ENCODE results near the gene STARD10. TPM values are rescaled to one million over a fixed set of nuclear protein-coding genes. Genes with fewer than 3 reads are reported as not detected.

Gene STARD10
- total RNA-seq, 1 donor from 2014 or later = 42.3 TPM

DNA sequence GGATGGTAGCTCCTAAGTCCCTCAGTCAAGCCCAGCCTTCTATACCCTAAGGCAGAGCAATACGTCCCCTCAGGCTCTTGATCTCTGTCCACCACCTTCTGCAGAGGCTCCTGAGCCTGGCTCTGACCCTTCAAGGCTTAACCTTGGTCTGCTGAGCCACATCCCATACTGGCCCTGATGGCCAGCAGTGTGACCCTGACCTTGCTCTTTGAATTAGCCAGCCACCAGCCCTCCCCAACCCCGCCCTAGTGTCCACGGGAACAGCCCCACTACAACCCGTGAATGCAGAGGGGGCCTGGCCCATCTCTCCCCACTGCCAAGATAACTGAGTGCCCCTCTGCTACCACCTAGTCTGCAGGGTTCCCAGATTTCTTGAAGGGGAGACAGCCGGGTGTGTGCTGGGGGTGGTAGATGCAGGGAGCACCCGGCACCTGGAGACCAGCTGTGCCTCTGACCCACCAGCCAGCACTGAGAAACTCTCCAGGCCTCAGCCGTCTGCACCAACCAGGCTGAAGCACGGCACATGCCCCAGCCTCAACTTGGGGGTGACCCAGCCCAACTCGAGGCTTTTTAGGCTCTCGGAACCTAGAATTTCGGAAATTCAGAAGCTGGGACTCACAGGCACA lies 47.8 kb downstream of the STARD10 start:
- no peak for DNase-seq (ENCODE audit: low read depth, low spot score)

DNA sequence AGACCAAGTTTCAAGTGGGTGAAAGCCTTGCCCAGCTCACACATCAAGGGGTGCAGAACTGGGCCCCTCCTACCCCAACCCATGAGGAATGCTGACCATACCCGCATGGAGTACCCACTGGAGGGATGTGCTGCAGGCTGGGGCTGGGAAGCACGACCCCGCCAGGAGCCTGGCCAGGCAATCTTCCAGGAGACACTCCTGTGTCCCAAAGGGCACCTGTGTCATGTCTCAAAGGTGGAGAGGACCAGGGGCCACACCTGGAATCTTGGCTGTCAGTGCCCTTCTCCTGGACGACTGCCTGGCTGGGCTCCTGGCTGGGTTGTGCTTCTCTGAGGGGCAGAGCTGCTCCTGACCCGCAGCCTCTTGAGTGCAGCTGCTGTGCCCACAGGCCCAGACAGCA lies 48.3 kb downstream of the STARD10 start:
- DNase-seq (ENCODE audit: low read depth, low spot score) = no peak

DNA sequence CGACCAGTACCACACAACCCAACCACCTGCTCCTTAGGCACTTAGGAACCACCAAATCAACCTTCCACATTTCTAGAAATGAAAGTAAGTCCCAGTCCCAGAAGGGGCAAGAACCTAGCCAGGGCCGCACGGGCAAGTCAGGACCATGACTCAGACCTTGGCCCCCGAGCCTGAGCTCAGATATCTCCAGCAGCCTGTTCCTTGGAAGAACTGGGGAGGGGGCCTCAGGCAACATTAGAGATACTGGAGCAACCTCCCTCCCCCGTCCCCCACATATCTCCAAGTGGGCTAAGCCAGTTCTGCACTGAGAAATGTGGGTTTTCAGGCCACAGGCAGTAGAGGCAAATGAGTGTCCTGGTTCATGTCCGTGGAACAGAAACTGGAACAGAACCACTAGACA lies 49.4 kb downstream of the STARD10 start:
- no peak for DNase-seq (ENCODE audit: low read depth, low spot score)

DNA sequence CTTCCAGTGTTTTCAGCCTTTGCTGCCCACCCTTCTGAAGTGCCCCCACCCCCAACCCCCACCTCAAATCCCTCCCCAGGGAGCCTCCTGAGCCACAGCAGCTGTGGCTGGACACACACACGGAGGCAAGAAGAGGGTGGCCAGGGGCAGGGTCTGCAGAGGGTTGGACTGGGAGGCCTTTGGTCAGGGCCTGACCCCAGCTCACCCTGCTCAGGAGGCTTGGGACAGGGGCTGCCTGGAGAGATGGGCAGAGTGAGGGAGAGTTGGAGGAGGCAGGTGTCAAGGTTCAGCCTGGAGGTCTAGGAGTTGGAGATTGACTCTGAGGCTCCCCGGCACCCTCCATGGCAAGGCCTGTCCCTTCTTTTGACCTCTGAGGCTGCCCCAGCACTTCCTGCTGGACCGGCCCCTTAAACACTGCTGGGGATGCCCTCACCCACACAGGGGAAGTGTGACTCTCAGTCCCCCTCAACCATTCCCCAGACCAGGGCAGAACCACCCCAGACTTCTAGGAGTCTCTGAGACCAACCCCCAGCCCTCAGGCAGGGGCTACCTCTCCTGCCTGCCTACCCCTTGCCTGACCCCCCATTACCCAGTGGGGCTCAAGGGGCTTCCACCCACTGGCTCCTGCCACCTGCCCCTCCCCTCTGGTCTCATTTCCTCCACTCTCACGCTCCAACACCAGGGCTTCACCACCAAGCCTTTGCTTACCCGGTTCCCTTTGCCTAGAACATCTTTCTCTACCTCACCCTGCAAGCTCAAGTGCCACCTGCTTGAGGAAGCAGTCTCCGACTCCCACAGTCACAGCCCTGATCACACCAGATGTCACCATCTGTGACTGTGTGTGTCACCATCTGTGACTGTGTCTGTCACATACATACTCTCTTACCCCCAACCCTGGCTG lies 50.3 kb downstream of the STARD10 start:
- no peak for DNase-seq (ENCODE audit: low read depth, low spot score)

DNA sequence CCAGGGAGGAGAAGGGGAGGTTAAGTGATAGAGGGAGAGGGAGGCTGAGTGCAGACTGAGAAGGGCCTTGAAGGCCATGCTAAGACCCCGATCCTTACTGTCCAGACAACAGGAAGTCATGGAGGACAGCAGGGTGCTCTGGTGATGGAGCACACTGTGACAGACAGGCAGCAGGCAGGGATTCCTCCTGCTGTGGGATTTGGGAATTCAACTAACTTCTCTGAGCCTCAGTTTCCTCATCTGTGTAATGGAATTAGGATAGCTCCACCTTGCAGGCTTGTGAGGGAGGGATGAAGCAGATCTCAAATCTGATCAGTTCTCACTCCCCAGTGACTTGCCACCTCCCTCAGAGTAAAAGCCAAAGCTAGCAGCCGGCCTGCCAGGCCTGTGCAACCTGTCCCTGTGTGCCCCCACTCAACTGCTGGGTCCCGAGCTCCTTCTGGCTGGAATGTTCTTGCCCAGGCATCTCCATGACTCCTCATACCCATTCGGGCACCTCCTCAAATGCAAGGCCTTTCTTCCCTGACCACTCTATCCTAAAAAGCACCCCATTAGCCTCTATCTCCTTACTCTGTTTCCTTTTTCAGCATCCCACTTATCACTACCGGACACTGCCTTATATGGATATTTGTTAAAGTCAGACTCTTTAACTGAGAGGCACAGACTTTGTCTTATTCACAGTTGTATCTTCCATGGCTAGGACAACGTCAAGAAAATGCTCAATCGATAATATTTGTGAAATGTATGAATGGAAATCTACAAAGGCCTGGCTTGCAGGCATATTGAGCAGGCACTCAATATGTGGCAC lies 51.1 kb downstream of the STARD10 start:
- no peak for DNase-seq (ENCODE audit: low read depth, low spot score)

DNA sequence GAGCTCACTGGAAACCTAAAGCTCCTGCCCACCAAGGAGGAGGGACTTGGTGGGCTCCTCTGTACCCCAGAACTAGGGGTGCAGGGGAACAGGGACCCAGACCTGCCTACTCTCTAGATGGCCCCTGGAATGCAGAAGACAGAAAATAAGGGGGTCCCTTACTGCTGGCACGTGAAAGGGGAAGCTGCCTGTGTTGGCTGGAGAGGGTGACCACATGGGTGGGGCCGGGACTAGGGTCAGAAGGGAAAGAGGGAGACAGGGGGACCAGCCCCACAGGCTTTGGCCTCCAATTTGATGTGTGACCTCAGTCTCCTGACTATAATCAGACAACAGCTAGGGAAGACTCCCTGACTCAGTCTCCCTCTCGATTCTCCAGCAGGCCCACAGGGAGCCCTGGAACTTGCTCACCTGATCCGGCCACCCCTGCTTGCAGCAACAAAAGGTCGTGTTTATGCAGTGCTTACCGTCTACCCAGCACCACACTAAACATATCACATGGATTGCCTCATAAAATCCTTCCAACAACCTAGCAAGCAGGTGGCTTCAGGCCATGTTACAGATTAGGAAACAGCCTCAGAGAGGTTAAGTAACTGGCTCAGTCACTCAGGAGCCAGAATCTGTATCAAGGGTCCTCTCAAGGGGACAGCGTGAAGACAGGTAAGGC lies 51.9 kb downstream of the STARD10 start:
- no peak for DNase-seq (ENCODE audit: low read depth, low spot score)

DNA sequence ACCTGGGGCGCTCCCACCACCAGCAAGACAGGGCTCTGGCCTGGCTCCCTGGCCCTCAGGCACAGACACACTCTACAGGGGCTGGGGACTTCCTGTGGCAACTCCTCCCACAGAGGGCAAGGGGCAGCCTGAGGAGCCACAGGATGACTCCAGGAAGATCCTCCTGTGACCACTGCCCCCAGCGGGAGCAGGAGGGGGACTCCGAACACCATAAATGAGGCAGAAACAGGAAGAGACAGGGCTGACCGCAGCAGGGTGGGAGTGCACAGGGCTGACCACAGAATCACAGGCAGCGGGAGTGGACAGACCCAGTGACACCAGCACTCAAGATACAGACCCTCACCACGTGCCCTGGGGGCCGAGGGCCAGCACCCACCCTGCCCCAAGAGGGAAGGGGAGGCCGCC lies 52.4 kb downstream of the STARD10 start:
- DNase-seq (ENCODE audit: low read depth, low spot score) = no peak

DNA sequence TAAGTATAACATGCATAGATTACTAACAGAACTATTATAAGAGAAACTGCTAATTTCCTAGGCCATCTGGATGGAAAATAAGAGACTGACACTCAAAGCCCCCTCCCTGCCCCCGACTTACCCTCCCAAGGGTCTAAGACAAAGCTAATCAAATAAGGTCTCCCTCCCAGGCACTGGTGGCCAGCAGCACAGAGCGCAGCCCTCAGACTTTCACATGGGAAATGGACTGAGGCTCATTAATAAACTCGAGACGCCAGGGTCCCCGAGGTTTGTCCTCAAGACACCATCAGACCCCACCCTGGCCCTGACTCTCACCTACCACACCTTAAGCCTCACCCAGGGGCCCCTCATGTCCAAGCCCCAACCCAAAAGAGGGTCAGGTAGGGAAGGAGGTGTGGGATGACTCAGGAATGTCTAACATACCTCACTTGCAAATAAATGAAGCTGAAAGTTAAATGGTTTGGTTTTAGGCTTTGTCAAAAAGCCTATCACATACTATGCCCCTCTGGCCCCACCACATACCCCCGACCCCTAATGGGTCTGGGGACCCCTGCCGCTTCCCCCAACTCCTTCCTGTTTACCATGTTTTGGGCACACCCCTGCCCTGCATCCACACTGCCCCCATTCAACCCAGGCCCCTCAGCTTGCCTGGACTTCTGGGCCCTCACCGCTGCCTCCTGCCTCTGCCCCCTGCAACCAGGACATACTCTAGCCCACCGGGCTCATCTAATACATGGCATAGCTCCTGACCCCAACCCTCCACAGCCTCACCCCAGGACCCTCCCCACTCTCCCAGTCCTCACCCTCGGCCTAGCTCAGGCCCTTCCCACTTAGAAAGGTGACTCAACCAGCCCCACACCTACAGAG lies 53.1 kb downstream of the STARD10 start:
- DNase-seq (ENCODE audit: low read depth, low spot score) = no peak

DNA sequence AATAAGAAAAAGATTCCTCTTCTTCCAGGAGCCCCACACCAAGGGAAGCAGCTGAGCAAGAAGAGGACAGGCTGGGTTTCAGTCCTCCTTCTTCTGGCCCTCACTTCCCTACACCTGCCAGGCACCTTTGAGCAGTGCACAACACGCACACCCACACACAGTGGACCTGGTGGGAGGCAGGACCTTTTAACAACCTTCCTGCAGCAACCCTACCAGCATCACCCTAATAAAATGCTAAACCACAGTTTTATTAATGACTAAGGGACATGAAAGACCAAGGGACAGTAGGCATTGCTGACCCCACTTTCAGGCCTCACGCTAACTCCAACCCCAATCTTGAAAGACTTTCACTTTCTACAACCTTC lies 53.8 kb downstream of the STARD10 start:
- no peak for DNase-seq (ENCODE audit: low read depth, low spot score)

DNA sequence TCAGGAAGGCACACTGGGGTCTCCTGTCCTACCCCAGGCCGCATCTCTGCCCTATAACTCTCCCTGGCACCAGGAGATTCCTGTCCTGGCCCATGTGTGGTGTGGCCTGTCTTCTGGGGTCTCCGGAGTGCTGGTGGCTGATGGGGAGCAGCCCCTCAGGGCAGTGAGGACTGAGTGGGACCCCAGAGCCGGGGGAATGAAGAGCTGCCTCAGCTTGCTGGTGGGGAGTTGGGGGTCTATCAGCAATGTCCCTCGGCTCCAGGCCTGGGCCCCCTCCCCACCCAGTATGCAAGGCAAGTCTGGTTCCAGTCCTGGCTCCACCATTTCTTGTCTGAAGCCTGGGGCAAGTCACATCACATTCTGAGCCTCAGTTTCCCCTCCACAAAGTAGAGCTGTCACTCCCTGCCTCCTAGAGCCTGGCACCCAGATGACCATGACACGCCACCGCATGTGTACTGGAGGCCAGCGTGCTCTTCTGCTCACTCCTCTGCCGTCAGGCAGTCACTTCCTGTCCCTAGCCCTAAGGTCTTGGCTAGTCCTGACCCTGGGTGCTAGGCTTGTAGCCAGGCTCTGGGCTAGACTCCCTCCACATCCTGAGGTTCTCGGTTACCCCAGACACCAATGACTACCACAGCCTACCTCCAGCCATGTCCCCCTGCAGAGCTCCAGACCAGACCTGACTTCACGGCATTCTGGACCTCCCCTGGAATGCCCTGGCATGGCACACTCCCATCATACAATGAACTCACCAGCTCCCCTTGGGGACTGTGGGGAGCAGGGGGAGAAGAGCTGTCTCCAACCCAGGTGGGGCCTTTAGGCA lies 54.4 kb downstream of the STARD10 start:
- DNase-seq (ENCODE audit: low read depth, low spot score) = no peak

DNA sequence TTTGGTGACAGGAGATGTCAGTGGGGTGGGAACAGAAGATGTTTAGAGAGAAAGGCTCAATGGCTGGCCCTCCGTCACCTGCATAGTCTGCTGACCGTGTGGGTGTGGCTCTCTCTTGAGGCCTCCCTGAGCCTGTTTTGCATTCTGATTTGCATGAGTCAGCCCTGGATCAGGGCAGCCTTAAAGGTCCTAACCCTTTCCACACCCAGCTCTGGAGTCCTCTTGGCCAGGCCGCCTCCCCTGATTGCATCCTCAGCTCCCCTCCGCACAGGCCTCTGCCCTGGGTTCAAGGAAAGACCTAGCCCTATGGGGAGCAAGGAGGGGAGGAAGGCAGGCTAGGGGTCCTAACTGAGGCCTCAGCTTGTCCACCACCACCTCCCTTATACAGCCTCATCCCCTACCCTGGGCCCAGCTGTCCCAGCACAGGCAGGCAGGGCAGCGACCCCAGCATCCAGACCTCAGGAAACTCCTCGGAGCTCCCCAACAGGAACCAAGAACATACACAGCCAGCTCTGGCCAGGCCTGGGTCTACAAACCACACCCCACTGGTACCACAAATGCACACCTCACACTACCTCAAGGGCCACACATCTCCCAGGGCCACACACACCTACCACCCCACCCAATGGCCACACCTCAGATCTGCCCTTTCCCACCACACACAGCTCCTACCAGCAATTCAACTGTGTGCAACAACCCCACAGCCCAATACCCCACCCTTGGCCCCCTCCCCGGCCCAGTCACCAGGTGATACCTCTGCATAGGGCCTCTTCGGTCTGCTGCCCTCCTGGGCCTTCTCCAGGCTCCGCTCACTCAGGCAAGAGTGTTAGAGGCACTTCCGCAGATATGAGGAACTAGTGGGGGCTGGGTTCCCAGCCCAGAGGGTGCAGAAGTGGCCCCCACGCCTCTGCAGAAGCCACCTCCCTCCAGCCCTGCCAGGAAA lies 55.4 kb downstream of the STARD10 start:
- no peak for DNase-seq (ENCODE audit: low read depth, low spot score)

DNA sequence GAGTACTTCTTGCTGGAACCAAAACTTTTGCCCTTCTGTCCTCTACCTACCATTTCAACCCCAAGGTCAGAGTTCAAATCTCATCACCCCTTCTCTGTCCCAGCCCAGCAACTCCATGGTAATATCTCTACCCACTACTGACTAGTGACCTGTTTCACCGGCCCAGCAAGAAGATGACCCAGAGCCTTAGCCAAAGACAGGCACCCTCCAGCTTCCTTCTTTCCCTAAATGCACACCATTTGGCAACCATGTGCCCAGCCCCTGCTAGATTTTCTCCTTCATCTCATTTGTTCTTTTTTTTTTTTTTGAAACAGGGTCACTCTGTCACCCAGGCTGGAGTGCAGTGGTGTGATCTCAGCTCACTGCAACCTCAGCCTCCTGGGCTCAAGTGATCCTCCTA lies 56.5 kb downstream of the STARD10 start:
- DNase-seq (ENCODE audit: low read depth, low spot score) = no peak

DNA sequence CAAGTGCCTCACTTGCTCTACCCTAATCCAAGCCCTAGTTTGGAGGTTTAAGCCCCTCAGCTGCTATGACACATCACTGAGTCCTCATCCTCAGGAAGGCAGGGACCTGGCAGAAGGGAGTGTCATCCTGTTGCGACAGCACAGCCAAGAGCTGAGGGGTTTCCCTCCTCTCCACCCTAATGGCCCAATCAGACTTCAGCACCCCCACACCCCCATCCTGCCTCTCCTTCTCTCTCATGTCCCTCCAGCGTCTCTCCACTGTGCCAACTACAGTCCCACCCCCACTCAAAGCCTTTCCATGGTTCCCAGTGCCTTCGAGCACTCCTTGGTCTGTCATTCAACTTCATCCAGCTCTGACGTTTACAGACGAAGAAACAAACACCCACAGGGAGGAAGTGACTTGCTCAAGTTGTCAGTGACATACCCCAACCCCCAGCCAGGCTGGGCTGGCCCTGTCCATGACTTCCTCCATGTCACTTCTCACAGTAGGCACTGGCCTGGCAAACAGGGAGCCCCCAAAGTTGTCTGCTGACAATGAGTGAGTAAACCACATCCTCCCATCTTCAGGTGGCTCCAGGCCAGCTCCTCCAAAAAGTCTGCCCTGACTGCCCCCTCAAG lies 57.3 kb downstream of the STARD10 start:
- DNase-seq (ENCODE audit: low read depth, low spot score) = no peak

DNA sequence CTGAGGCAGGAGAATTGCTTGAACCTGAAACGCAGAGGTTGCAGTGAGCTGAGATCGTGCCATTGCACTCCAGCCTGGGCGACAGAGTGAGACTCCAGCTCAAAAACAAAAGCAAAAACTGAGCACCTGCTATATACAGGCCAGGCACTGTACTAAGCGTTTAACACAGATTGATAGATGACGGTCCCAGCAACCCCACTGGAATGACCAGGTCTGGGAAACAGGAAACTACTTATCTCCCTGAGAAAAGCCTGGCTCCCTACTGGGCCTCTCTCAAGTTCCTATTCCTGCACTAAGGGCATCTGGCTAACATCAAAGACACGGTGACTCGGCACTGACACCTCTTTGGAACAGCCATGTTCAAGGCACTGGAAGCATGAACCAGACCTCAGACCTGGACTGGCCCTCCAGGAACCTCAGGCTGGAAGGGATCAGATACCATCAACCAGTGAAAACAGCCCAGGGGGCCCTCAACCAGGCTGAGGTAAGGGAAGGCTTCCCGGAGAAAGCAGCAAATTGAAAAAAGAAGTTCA lies 58.3 kb downstream of the STARD10 start:
- DNase-seq (ENCODE audit: low read depth, low spot score) = peak; percentile 50

DNA sequence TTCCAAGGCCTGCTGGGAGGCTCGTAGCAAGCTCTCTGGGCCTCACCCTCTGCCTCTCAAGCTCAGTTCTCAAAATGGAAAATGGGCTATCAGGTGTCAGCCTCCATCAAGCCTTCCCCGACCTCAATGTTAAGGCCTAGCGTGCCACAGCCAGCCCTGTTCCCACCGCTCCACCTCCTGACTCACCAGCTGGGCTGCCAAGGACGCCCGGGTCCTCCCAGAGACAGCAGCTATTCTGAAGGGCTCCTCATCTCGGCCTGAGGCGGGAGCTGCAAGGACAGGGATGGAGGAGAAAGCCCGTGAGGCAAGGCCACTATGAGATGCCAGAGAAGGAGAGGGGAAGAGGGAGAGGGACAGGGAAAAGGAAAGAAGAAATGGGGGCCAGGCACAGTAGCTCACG lies 61.5 kb downstream of the STARD10 start:
- DNase-seq (ENCODE audit: low read depth, low spot score) = no peak

DNA sequence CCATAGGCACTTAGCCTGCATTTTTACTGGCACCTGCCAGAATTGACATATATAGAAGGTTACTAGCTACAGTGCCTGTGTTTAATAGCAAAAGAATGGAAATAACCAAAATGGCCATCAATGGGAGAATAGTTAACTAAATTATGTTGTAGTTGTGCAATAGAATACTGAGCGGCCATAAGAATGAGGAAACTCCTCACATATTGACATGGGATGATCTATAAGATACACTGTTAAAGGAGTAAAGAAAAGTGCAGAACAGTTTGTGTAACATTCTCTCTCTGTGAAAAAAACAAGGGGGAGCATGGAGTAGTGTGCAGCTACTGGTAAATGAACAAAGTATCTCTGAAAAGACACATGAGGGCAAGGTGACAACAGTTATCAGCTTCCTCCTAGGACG lies 63.1 kb downstream of the STARD10 start:
- no peak for DNase-seq (ENCODE audit: low read depth, low spot score)

DNA sequence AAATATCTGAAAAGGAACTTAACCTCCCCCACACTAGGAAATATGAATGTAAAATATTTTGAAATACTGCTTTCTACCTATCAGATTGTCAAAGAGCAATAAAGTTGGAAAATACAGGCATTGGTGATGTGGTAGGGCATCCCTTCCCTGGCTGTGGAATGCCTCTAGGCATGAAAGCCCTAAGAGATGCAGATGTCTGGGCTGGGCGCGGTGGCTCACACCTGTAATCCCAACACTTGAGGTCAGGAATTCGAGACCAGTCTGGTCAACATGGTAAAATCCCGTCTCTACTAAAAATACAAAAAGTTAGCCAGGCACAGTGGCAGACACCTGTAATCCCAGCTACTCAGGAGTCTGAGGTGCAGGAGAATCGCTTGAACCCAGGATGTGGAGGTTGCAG lies 63.6 kb downstream of the STARD10 start:
- no peak for DNase-seq (ENCODE audit: low read depth, low spot score)

DNA sequence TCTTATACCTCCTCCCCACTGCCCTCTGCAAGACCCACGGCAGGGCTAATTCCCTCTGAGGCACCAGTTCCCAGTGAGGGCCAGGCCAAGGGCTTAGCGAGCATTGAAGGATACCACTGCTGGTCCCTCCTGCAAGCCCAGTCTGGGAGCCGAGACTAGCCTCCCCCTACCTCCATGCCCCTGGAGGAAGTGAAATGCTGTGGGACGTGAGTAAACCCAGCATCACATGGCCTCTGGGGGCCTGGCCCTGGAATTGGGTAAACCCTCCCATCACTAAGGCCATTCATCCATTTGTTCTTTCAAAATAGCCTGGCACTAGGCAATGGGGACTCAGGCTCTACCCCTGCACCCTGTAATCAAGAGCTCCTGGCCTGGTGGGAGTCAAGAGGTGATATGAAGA lies 66.3 kb downstream of the STARD10 start:
- DNase-seq (ENCODE audit: low read depth, low spot score) = no peak
